GM12872 (cell line): ENCODE measurements around the gene HS3ST4.

Experiments
- CTCF ChIP-seq: IDR thresholded peaks from 3 replicates; pipeline ENCODE4 v1.5.1; 2011; ENCODE audit warnings: low read depth, mild to moderate bottlenecking, low read length, moderate library complexity; ENCODE audit not compliant: insufficient read depth

HS3ST4 gene

DNA sequence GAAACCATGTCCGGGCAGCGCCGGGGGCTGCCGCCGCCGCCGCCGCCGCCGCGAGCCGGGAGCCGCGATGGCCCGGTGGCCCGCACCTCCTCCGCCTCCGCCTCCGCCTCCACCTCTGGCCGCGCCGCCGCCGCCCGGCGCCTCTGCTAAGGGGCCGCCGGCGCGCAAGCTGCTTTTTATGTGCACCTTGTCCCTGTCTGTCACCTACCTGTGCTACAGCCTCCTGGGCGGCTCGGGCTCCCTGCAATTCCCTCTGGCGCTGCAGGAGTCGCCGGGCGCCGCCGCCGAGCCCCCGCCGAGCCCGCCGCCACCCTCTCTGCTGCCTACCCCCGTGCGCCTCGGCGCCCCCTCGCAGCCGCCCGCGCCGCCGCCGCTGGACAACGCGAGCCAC is 587 bp downstream of the HS3ST4 start:
- no peak for TF ChIP-seq CTCF

DNA sequence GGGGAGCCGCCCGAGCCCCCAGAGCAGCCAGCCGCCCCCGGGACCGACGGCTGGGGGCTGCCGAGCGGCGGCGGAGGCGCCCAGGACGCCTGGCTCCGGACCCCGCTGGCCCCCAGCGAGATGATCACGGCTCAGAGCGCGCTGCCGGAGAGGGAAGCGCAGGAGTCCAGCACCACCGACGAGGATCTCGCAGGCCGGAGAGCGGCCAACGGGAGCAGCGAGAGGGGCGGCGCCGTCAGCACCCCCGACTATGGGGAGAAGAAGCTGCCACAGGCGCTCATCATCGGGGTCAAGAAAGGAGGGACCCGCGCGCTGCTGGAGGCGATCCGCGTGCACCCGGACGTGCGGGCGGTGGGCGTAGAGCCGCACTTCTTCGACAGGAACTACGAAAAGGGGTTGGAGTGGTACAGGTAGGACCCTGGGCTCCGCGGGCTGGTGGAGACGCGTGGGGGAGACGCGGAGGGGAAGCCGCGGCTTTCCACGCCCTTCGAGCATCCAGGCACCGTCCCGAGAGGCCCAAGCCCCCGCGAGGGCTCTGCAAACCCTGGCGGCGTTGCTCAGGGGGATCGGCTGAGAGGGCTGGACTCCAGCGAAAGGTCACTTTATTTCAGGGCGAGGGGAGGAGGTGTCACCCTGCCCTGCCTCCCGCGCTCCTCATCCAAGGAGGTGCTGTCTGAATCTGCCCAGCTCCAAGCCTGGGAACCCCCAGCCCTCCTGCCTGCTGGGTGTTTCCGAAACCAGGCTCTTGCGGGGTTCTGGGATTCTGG is 1.2 kb downstream of the HS3ST4 start:
- TF ChIP-seq CTCF, result no peak

- no peak for TF ChIP-seq CTCF
These were observed 1.9 kb downstream of the HS3ST4 start for GRCh38 chr16:25693631-25694030.

- no peak for TF ChIP-seq CTCF
These were observed 7.3 kb downstream of the HS3ST4 start for GRCh38 chr16:25699069-25699468.

- TF ChIP-seq CTCF, result no peak
These were observed 8.8 kb downstream of the HS3ST4 start for GRCh38 chr16:25700547-25700946.

- no peak for TF ChIP-seq CTCF
These were observed 15.8 kb downstream of the HS3ST4 start for GRCh38 chr16:25707553-25707952.

DNA sequence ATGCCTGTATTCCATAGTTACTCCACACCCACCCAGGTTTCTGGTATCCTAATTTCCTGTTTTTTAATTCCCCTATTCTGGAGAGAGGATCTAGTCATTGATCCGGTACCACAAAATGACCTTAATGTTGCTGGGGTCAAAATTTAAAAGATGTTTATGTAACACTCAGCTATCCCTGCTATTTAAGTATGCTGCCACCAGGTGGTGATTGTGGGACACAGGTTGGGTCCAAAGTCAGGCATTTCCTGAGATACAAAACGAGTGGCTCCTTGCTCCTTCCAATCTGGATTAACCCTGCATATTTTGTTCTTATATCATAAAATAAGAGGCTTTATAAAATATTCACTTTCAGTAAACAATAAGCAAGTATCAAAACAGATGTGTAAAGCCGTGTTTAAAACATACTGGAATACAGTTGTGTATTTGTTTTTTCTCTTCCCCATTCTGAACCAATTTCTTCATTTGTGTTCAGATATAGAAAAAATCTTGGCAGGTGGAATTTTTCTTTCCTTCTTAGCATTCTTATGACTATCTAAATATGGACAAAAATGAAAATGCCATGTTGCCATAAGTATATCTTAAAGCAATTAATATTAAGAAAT is 16.3 kb downstream of the HS3ST4 start:
- peak; percentile 61 for TF ChIP-seq CTCF
